BJ (cell line): ENCODE data around the gene DNER. TPM values are rescaled to one million over a fixed set of nuclear protein-coding genes. Genes with fewer than 3 reads are reported as not detected.

Source experiments
- CTCF ChIA-PET: fragments of 350-600 bp; formaldehyde crosslinking; extraction: SDS; loops from one replicate; lab custom pipeline; 2021; ENCODE audit warnings: antibody characterized with exemption, inconsistent platforms; lab: Yijun Ruan, JAX
- POLR2A ChIA-PET: fragments of 300-600 bp; sonication (Branson Sonifier 250); formaldehyde crosslinking; extraction: SDS; loops from one replicate; lab custom pipeline; 2021; ENCODE audit warnings: antibody characterized with exemption; lab: Charles Lee
- DNase-seq: peaks from one replicate; pipeline ENCODE4 v3.0.0-alpha.2; 2011; ENCODE audit warnings: low read depth
- H3K27me3 ChIP-seq: 2 replicates; pipeline ENCODE4 v1.6.0; 2011; ENCODE audit warnings: low read length; ENCODE audit not compliant: control insufficient read depth, insufficient read depth
- H3K36me3 ChIP-seq: 2 replicates; pipeline ENCODE4 v1.5.1; 2011; ENCODE audit warnings: low read length; ENCODE audit not compliant: control insufficient read depth, insufficient read depth
- H3K4me3 ChIP-seq: 2 replicates; pipeline ENCODE4 v1.5.1; 2011; ENCODE audit warnings: low read depth, mild to moderate bottlenecking, control low read depth, low read length
- CTCF ChIP-seq: IDR thresholded peaks from 2 replicates; pipeline ENCODE4 v1.5.1; 2011; ENCODE audit warnings: low read depth, mild to moderate bottlenecking, control low read depth, inconsistent platforms, low read length, moderate library complexity; ENCODE audit not compliant: insufficient read depth
- polyA plus RNA-seq: library from polyadenylated mRNA; depleted of rRNA; stranded (reverse); fragments of >200 nt; gene quantifications from 2 replicates; pipeline ENCODE4 v1.2.3, GENCODE V29; 2011

Gene DNER
- polyA plus RNA-seq, 1 experiment, result 0.02 TPM

GRCh38 chr2:229523663-229524062 lies 190.7 kb downstream of the DNER start:
- Histone ChIP-seq H3K27me3 (peaks cover 4% of the 10 kb centered on the region; the same call in 1 of the 2 replicates), H3K36me3 (no peaks in the 10 kb centered on the region), H3K4me3 (no peak overlapping the region)
- CTCF ChIA-PET, result interaction anchor here (0.7 to 1.2 kb wide), 2 partner anchors 10 to 63 kb away, joined by 3 read pairs; no protein-coding TSS in a partner anchor
- TF ChIP-seq CTCF, result no peak
- DNase-seq, result no peak
- POLR2A ChIA-PET, result no interaction called here

GRCh38 chr2:229521576-229521975 lies 192.8 kb downstream of the DNER start:
- no peak for DNase-seq
- ChIA-PET CTCF (no interaction called here), POLR2A (no interaction called here)
- H3K4me3 ChIP-seq, result no peak overlapping the region
- peaks cover 4% of the 10 kb centered on the region; the same call in 1 of the 2 replicates for H3K27me3 ChIP-seq
- H3K36me3 ChIP-seq, result no peaks in the 10 kb centered on the region
- no peak for TF ChIP-seq CTCF

GRCh38 chr2:229520691-229521096 lies 193.7 kb downstream of the DNER start:
- TF ChIP-seq CTCF, result no peak
- Histone ChIP-seq H3K36me3 (no peaks in the 10 kb centered on the region), H3K27me3 (peaks cover 4% of the 10 kb centered on the region; the same call in 1 of the 2 replicates), H3K4me3 (no peak overlapping the region)
- CTCF ChIA-PET, result no interaction called here
- POLR2A ChIA-PET, result no interaction called here
- no peak for DNase-seq

- peaks cover 4% of the 10 kb centered on the region; the same call in 1 of the 2 replicates for H3K27me3 ChIP-seq
- TF ChIP-seq CTCF, result no peak
- ChIA-PET POLR2A (no interaction called here), CTCF (no interaction called here)
- H3K4me3 ChIP-seq, result no peak overlapping the region
- H3K36me3 ChIP-seq, result no peaks in the 10 kb centered on the region
- no peak for DNase-seq
These were observed 194.5 kb downstream of the DNER start for GRCh38 chr2:229519655-229520430.

GRCh38 chr2:229514273-229514895 lies 200.0 kb downstream of the DNER start:
- POLR2A ChIA-PET, result no interaction called here
- no peak for TF ChIP-seq CTCF
- no peak for DNase-seq
- CTCF ChIA-PET, result interaction anchor here (0.9 to 1.2 kb wide), 2 partner anchors 10 to 303 kb away, joined by 3 read pairs; no protein-coding TSS in a partner anchor
- H3K27me3 ChIP-seq, result no peaks in the 10 kb centered on the region
- no peak overlapping the region for H3K4me3 ChIP-seq
- H3K36me3 ChIP-seq, result no peaks in the 10 kb centered on the region
